Epithelial cell of prostate (primary cell): ENCODE measurements around the gene NEK10.

ENCODE experiments used
- DNase-seq: peaks from one replicate; pipeline ENCODE4 v3.0.0-alpha.2; 2011; ENCODE audit warnings: low read depth, low spot score
- H3K27ac ChIP-seq: fragments of 450-650 bp; 2 replicates; pipeline ENCODE4 v1.5.1; 2017; ENCODE audit warnings: mild to moderate bottlenecking

NEK10 gene

DNA sequence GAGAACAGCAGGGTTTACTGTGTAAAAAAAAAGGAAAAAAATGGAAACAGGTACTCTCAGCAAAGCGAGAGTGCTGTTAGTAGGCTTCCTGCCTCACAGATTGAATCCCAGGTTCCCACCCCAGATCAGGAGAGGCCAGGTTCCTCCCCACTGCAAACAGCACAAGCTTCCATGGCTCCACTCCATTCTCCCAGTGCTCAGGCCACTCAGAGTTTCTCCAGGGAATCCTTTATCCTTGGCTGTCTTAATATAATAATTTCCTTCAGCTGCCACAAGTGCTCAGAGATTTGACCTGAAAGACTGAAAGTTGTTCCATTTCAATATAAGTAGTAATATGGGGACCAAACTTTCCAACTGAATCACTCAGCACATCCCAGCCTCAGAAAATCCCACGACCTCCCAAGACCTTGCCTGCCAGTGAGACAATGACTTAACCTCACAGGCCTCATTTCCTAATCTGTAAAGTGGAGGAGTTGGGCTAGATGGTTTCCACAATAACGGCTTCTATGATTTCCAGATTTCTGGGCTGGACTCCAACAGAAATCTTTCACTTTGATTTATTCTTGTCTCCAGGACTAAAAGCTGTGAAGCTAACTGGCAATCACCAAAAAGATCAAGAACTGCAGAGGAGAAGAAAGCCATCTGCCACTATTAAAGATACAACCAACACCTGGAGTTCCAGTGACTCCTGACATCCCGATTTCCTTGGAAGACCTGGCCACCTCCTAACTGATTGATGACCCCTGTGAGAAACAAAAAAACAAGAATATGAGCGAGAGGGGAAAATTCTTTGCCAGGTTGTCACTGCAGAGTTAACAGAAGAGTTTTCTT is 289.5 kb downstream of the NEK10 start:
- DNase-seq, result no peak
- H3K27ac ChIP-seq, result no peak overlapping the region

GRCh38 chr3:27078246-27078913 is 290.8 kb downstream of the NEK10 start:
- no peak overlapping the region for H3K27ac ChIP-seq
- no peak for DNase-seq

- H3K27ac ChIP-seq, result no peak overlapping the region
These were observed 292.2 kb downstream of the NEK10 start for GRCh38 chr3:27076815-27077630.

GRCh38 chr3:27074914-27075313 is 294.3 kb downstream of the NEK10 start:
- H3K27ac ChIP-seq, result no peak overlapping the region
- no peak for DNase-seq

More at GRCh38 chr3:27076815-27077630, 292.2 kb downstream of the NEK10 start:
- no peak for DNase-seq

DNA sequence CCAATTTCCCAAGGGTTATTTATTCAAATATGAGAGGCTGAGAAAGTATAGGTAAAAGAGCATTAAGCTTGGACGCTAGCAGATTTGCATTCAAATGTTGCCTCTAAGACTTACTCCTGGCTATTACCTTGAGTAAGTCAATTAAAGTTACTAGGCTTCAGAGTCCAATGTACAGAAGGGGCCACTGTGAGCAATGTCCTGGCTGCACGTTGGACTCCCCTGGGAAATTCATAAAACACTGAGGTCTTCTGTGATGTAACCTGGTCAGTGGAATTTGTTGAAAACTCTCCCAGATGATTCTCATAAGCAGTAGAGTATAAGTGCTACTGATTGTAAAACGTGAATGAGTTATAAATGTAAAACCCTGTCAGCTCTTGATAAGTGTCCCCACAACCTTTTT is 295.3 kb downstream of the NEK10 start:
- DNase-seq, result no peak
- no peak overlapping the region for H3K27ac ChIP-seq

- no peak overlapping the region for H3K27ac ChIP-seq
- DNase-seq, result no peak
These were observed 296.2 kb downstream of the NEK10 start for GRCh38 chr3:27072810-27073651.

GRCh38 chr3:27060336-27060735 is 308.8 kb downstream of the NEK10 start:
- DNase-seq, result no peak
- no peak overlapping the region for H3K27ac ChIP-seq
